H9 (cell line): ENCODE measurements around the gene NEMP2. TPM values are rescaled to one million over a fixed set of nuclear protein-coding genes. Genes with fewer than 3 reads are reported as not detected.

ENCODE experiments used
- DNase-seq: peaks from one replicate; pipeline ENCODE4 v3.0.0-alpha.2; 2017
- H2AFZ ChIP-seq: one replicate; pipeline ENCODE4 v1.6.1; 2013; ENCODE audit warnings: mild to moderate bottlenecking, low read length, control low read depth, moderate library complexity
- H2AK5ac ChIP-seq: 2 replicates; pipeline ENCODE4 v1.6.1; 2013; ENCODE audit warnings: low read length, control low read depth, mixed read lengths; ENCODE audit not compliant: insufficient read length
- H2BK120ac ChIP-seq: one replicate; pipeline ENCODE4 v1.6.1; 2013; ENCODE audit warnings: low read depth, mild to moderate bottlenecking, low read length, control low read depth, inconsistent platforms; ENCODE audit not compliant: poor library complexity, severe bottlenecking
- H2BK12ac ChIP-seq: 2 replicates; pipeline ENCODE4 v1.6.1; 2013; ENCODE audit warnings: low read length, control low read depth, mixed read lengths, low read depth; ENCODE audit not compliant: insufficient read length
- H2BK15ac ChIP-seq: 2 replicates; pipeline ENCODE4 v1.6.1; 2013; ENCODE audit warnings: low read depth, low read length, control low read depth
- H2BK20ac ChIP-seq: one replicate; pipeline ENCODE4 v1.6.1; 2013; ENCODE audit warnings: low read depth, mild to moderate bottlenecking, low read length, control low read depth, inconsistent platforms; ENCODE audit not compliant: poor library complexity, severe bottlenecking
- H2BK5ac ChIP-seq: 2 replicates; pipeline ENCODE4 v1.6.1; 2013; ENCODE audit warnings: low read length, control low read depth, mixed read lengths; ENCODE audit not compliant: insufficient read length
- H3K14ac ChIP-seq: 2 replicates; pipeline ENCODE4 v1.6.1; 2013; ENCODE audit warnings: low read length, control low read depth; ENCODE audit not compliant: insufficient read depth
- H3K18ac ChIP-seq: 2 replicates; pipeline ENCODE4 v1.6.1; 2013; ENCODE audit warnings: low read depth, mild to moderate bottlenecking, mixed read lengths, low read length, control low read depth; ENCODE audit not compliant: insufficient read length
- H3K23ac ChIP-seq: 2 replicates; pipeline ENCODE4 v1.6.1; 2013; ENCODE audit warnings: low read length, control low read depth, mixed read lengths, low read depth; ENCODE audit not compliant: insufficient read length
- H3K23me2 ChIP-seq: 2 replicates; pipeline ENCODE4 v1.6.1; 2013; ENCODE audit warnings: low read depth, mild to moderate bottlenecking, mixed read lengths, low read length, control low read depth; ENCODE audit not compliant: insufficient read length, poor library complexity, severe bottlenecking
- H3K27ac ChIP-seq: 2 replicates; pipeline ENCODE4 v1.5.1; 2013; ENCODE audit warnings: low read length, control low read depth, mixed read lengths, low read depth; ENCODE audit not compliant: insufficient read length
- H3K27me3 ChIP-seq: 2 replicates; pipeline ENCODE4 v1.6.1; 2013; ENCODE audit warnings: low read length, control low read depth, inconsistent platforms; ENCODE audit not compliant: insufficient read depth
- H3K4ac ChIP-seq: 2 replicates; pipeline ENCODE4 v1.6.1; 2013; ENCODE audit warnings: low read depth, mild to moderate bottlenecking, control low read depth, inconsistent platforms, low read length, moderate library complexity
- H3K4me1 ChIP-seq: 2 replicates; pipeline ENCODE4 v1.6.1; 2013; ENCODE audit warnings: low read length, control low read depth, inconsistent platforms; ENCODE audit not compliant: insufficient read depth
- H3K4me2 ChIP-seq: 2 replicates; pipeline ENCODE4 v1.6.1; 2013; ENCODE audit warnings: low read length, control low read depth, mixed read lengths; ENCODE audit not compliant: insufficient read length, insufficient read depth
- H3K56ac ChIP-seq: 2 replicates; pipeline ENCODE4 v1.6.1; 2013; ENCODE audit warnings: low read depth, mild to moderate bottlenecking, mixed read lengths, low read length, control low read depth; ENCODE audit not compliant: insufficient read length
- H3K79me1 ChIP-seq: 2 replicates; pipeline ENCODE4 v1.6.1; 2013; ENCODE audit warnings: low read depth, mild to moderate bottlenecking, moderate library complexity, low read length, control low read depth, inconsistent platforms; ENCODE audit not compliant: insufficient read depth, poor library complexity, severe bottlenecking
- H3K79me2 ChIP-seq: 2 replicates; pipeline ENCODE4 v1.6.1; 2013; ENCODE audit warnings: low read length, control low read depth, inconsistent platforms; ENCODE audit not compliant: insufficient read depth
- H3K9ac ChIP-seq: 2 replicates; pipeline ENCODE4 v1.6.1; 2013; ENCODE audit warnings: low read length, control low read depth, mixed read lengths; ENCODE audit not compliant: insufficient read length; ENCODE audit errors: extremely low read depth
- H3K9me3 ChIP-seq: one replicate; pipeline ENCODE4 v1.6.1; 2013; ENCODE audit warnings: low read depth, low read length, inconsistent platforms; ENCODE audit not compliant: control insufficient read depth
- H3T11ph ChIP-seq: one replicate; pipeline ENCODE4 v1.6.1; 2013; ENCODE audit warnings: mild to moderate bottlenecking, low read length, control low read depth, inconsistent platforms
- H4K20me1 ChIP-seq: one replicate; pipeline ENCODE4 v1.6.1; 2013; ENCODE audit not compliant: control insufficient read depth, insufficient read length, insufficient read depth
- H4K5ac ChIP-seq: 2 replicates; pipeline ENCODE4 v1.6.1; 2013; ENCODE audit warnings: low read depth, mild to moderate bottlenecking, mixed read lengths, low read length, control low read depth; ENCODE audit not compliant: insufficient read length
- H4K8ac ChIP-seq: replicated peaks from 2 replicates; pipeline ENCODE4 v1.6.1; 2013; ENCODE audit warnings: low read length, control low read depth, mixed read lengths, low read depth; ENCODE audit not compliant: insufficient read length
- H4K91ac ChIP-seq: 2 replicates; pipeline ENCODE4 v1.6.1; 2013; ENCODE audit warnings: low read depth, mild to moderate bottlenecking, moderate library complexity, mixed read lengths, low read length, control low read depth; ENCODE audit not compliant: insufficient read length
- H3K27ac Mint-ChIP-seq, 3 experiments: 2 replicates in 2 of 3; 3 replicates in 1 of 3; pipeline ENCODE4 v1.8.0; 2020 to 2021; ENCODE audit warnings: mixed read lengths in 3 of 3, mild to moderate bottlenecking in 1 of 3, moderate library complexity in 1 of 3
- H3K27me3 Mint-ChIP-seq: 2 replicates; pipeline ENCODE4 v1.8.0; 2021; ENCODE audit warnings: low read depth, mild to moderate bottlenecking, moderate library complexity, mixed read lengths
- H3K36me3 Mint-ChIP-seq, 3 experiments: 2 replicates in 2 of 3; 3 replicates in 1 of 3; pipeline ENCODE4 v1.8.0; 2020 to 2021; ENCODE audit warnings: low read depth in 3 of 3, mixed read lengths in 3 of 3; ENCODE audit not compliant: insufficient read depth in 1 of 3
- H3K4me1 Mint-ChIP-seq, 2 experiments: 2 replicates each; pipeline ENCODE4 v1.8.0; 2020; ENCODE audit warnings: mixed read lengths in 2 of 2
- H3K4me3 Mint-ChIP-seq, 2 experiments: 2 replicates in 1 of 2; 3 replicates in 1 of 2; pipeline ENCODE4 v1.8.0; 2020 to 2021; ENCODE audit warnings: mild to moderate bottlenecking in 2 of 2, mixed read lengths in 2 of 2, moderate library complexity in 1 of 2
- H3K9me3 Mint-ChIP-seq, 2 experiments: 2 replicates in 1 of 2; 3 replicates in 1 of 2; pipeline ENCODE4 v1.8.0; 2020; ENCODE audit warnings: mild to moderate bottlenecking in 2 of 2, mixed read lengths in 2 of 2, moderate library complexity in 1 of 2
- WGBS: extraction: QIAGEN DNeasy Blood & Tissue Kit; methylation state at CpG from one replicate; pipeline ENCODE4 v1.1.7; 2013; ENCODE audit warnings: missing lambda C conversion rate, low lambda C conversion rate, mixed read lengths; ENCODE audit not compliant: insufficient read length; ENCODE audit errors: extremely low coverage; 5-methylcytosine and 5-hydroxymethylcytosine counted together
- total RNA-seq: library from RNA; stranded (reverse); gene quantifications from 2 replicates; pipeline ENCODE4 v1.2.1, GENCODE V29; 2021
- TF ChIP-seq, protein P1 (sequence below): fragments of 200-600 bp; sonication (generic); conservative IDR thresholded peaks from 3 replicates; pipeline ENCODE4 v1.8.0; 2021; ENCODE audit warnings: antibody characterized with exemption, mild to moderate bottlenecking

The NEMP2 gene
- total RNA-seq, 1 experiment from 2014 or later = 5.3 TPM

DNA sequence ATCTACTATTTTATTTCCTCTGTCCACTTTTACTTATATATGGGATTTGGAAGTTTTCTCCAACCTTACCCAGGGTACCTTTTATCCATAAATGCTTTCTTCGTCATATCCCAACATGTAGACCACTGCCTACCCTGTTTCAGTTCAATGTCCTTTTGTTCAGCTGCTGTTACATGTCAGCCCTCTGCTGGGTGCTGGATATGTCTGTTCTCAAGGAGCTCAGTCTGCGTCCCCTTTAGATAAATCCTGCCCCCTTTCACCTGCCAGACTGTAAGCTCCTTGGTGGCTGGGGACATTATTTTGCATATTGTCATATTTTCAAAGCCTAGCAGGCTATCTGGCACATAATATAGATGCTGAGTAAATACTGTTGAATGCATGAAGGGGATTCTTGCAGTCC lies 53.2 kb downstream of the NEMP2 start:
- Histone ChIP-seq H3K4me2 (no peak overlapping the region), H2BK5ac (no peak overlapping the region), H2AFZ (no peak overlapping the region), H3K14ac (no peak overlapping the region), H3K27me3 (no peaks in the 10 kb centered on the region), H3K79me2 (no peaks in the 10 kb centered on the region), H2BK120ac (no peak overlapping the region), H3K9me3 (no peaks in the 10 kb centered on the region), H3K9ac (no peak overlapping the region), H2AK5ac (no peak overlapping the region), H3T11ph (no peak overlapping the region), H3K4me1 (no peaks in the 10 kb centered on the region), H3K27ac (no peak overlapping the region), H3K79me1 (no peaks in the 10 kb centered on the region), H2BK20ac (no peak overlapping the region), H3K4ac (no peak overlapping the region), H2BK12ac (no peak overlapping the region), H4K8ac (no peak overlapping the region), H4K20me1 (no peaks in the 10 kb centered on the region), H3K18ac (no peak overlapping the region), H3K23ac (no peak overlapping the region), H4K91ac (no peak overlapping the region), H4K5ac (no peak overlapping the region), H3K56ac (no peak overlapping the region), H3K23me2 (no peaks in the 10 kb centered on the region), H2BK15ac (no peak overlapping the region)
- DNase-seq = no peak
- H3K36me3 Mint-ChIP-seq = no peaks in the 10 kb centered on the region
- TF ChIP-seq, protein P1, sequence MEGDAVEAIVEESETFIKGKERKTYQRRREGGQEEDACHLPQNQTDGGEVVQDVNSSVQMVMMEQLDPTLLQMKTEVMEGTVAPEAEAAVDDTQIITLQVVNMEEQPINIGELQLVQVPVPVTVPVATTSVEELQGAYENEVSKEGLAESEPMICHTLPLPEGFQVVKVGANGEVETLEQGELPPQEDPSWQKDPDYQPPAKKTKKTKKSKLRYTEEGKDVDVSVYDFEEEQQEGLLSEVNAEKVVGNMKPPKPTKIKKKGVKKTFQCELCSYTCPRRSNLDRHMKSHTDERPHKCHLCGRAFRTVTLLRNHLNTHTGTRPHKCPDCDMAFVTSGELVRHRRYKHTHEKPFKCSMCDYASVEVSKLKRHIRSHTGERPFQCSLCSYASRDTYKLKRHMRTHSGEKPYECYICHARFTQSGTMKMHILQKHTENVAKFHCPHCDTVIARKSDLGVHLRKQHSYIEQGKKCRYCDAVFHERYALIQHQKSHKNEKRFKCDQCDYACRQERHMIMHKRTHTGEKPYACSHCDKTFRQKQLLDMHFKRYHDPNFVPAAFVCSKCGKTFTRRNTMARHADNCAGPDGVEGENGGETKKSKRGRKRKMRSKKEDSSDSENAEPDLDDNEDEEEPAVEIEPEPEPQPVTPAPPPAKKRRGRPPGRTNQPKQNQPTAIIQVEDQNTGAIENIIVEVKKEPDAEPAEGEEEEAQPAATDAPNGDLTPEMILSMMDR = no peak
- no peaks in the 10 kb centered on the region for H3K27me3 Mint-ChIP-seq
- no peak overlapping the region for H3K27ac Mint-ChIP-seq
- H3K4me1 Mint-ChIP-seq = peaks cover 0 to 3% of the 10 kb centered on the region in 2 experiments; a peak in 2 of 4 replicates
- H3K4me3 Mint-ChIP-seq = no peak overlapping the region
- H3K9me3 Mint-ChIP-seq = no peaks in the 10 kb centered on the region; a peak in 1 of 5 replicates
- WGBS = no CpG with 5 or more reads among the region's 2 CpGs
